Bone marrow (tissue), 2 donors: ENCODE data around the gene CITED4.
"Not testable (repeated sequence)": the region's sequence is repeated elsewhere in the genome, so short reads cannot be mapped to it uniquely, and the experiment has no call there.

ENCODE experiments used
- DNase-seq, 2 donors: peaks; one replicate each; lab custom pipeline; 2025; lab: John Stamatoyannopoulos, UW

Gene CITED4, protein sequence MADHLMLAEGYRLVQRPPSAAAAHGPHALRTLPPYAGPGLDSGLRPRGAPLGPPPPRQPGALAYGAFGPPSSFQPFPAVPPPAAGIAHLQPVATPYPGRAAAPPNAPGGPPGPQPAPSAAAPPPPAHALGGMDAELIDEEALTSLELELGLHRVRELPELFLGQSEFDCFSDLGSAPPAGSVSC

DNA sequence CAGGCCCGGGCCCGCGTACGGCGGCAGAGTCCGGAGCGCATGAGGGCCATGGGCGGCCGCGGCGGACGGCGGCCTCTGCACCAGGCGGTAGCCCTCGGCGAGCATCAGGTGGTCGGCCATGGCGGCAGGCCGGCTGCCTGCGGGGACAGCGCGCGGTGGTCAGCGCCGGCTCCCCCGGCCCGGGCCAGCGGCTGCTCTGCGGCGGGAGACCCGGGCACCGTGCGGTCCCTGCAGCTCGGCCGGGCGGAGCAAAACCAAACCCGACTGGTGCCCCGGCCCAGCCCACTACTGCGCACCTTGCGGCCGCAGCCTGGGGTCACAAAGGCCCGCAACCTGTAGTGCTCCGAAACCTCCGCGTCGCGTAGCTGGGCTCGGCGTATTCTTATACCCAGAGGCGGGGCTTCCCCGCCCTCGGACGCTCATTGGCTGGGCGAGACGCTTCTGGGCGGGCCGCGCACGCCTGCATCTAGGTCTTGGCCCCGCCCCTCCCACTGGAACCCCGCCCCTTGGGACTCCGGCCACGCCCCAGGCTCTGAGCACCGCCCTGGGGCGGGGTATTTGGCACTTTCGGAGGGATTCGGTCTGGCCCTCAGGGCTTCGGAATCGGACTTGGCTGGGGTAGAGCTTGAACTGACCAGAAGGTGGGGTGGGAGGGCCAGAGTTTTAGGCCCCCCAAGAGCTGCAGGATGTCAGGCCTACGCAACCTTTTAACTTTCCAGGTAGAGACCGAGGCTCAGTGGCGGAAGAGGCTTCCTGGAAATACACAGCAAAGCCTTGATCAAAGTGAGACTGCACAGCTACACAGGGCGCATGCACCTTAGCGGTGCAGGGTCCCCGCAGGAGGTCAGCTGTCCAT lies at the start of gene CITED4:
Gene CITED4, minus strand, starts transcription at position 356 of the 856 bp plus-strand sequence. Its CDS starts 236 bp downstream, at position 120.
- peak; percentile 74 to 83 for DNase-seq

DNA sequence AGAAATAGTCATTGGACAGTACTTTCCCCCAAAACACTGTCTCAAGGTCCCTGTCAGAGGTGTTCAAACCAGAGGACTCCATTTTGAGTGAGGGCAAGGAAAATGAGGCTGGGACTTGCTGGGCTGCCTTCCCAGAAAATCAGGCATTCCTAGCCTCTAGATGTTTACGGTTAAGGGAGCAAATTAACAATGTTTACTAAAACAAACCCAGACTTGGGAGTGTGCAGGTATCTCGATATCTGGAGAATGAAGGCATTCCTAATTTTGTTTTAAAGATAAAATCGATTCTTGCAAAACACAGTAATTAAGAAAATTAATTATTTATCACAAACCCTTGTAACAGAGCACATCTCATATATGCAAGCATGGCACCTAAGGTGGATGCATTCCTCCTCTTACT lies 48.9 kb upstream of the CITED4 start:
- DNase-seq, result no peak

DNA sequence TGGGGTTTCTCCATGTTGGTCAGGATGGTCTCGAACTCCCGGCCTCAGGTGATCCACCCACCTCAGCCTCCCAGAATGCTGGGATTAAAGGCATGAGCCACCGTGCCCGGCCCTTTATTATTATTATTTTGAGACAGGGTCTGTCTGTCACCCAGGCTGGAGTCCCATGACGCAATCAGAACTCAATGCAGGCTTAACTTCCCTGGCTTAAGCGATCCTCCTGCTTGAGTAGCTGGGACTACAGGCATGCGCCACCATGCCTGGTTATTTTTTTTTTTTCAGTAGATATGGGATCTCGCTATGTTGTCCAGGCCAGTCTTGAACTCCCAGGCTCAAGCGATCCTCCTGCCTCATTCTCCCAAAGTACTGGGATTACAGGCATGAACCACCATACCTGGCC lies 47.1 kb upstream of the CITED4 start:
- DNase-seq, result no peak

DNA sequence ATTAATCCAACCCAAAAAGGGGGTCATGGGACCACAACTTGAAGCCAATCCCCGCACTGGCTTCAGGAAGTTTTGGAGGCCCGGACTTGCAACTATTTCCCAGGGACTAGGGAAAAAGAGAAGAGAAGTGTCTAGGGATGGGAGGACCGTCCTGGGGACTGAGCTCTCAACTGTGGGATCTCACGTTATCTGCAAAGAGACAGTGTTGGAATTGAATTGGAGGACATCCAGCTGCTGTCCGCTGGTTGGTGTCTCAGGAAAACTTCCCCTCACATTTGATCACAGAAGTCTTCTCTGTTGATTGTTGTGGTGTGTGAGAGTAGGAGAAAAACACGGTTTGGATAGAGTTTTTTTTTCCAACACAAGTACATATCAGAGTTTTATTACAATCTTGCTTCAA lies 46.2 kb upstream of the CITED4 start:
- no peak for DNase-seq

DNA sequence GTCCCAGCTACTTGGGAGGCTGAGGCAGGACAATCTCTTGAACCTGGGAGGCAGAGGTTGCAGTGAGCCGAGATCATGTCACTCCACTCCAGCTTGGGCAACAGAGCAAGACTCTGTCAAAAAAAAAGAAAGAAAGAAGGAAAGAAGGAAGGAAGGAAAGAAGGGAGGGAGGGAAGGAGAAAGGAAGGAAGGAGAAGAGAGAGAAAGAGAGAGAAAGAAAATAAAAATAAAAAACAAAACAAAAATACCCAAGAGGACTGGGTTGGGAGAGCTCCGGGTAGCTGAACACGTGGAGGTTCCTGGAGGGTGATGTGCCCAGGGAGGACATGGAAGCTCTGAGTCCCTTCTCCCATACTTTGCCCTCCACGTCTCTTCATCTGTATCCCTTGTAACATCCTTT lies 45.7 kb upstream of the CITED4 start:
- no peak for DNase-seq

DNA sequence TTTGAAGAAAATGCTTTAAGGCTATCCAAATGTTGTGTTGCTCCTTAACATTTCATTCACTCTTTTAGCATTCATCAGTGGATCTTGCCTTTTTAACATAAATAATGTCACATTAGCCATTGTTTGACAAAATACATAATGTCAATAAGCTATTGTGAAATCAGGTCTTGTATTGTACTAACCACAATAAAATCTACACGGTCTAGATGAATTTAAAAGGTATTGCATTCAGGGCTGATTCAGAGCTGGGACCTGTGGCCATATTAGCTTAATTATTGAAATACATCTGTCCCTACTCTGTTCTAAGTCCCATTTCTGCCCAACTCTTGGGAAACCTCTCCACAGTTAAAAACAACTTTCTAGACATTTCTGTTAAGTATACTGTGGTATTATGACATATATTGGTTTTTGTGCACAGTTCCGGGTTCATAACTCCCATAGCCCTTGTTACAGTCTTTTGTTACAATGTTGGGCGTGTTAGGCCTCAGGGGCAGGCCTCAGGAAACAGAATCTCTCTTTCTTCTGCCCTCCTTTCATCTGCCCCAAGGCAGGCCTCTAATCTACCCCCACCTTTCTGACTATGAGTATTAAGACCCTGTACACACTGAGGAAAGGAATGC lies 44.7 kb upstream of the CITED4 start:
- DNase-seq, result no peak

DNA sequence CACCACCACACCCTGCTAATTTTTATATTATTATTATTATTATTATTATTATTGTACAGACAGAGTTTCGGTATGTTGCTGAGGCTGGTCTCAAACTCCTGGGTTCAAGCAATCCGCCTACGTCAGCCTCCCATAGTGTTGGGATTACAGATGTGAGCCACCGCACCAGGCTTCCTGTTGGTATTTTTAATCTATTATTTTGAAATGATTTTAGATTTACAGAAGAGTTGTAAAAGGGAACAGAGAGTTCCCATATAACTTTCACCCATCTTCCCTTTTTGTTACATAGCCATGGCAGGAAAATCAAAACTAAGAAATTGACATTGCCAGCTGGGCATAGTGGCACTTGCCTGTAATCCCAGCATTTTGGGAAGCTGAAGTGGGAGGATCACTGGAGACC lies 42.9 kb upstream of the CITED4 start:
- no peak for DNase-seq

DNA sequence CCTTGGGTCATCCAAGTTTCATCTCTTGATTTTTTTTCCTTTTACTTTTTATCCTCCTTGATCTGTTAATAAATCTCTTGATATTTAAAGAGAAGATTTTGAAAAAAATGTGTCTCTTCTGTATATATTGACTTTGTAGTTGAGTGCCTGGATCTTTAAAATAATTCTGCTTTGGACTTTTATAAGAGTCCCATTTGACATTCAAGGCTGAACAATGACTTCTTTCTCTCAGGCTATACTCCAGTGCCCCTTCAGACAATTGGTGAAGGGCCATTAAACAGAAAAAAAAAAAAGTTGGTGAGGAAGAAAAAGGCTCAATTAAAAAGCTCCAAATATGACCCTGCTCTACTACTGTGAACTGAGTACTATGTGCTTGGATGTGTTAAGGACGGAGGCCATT lies 40.9 kb upstream of the CITED4 start:
- DNase-seq, result no peak

DNA sequence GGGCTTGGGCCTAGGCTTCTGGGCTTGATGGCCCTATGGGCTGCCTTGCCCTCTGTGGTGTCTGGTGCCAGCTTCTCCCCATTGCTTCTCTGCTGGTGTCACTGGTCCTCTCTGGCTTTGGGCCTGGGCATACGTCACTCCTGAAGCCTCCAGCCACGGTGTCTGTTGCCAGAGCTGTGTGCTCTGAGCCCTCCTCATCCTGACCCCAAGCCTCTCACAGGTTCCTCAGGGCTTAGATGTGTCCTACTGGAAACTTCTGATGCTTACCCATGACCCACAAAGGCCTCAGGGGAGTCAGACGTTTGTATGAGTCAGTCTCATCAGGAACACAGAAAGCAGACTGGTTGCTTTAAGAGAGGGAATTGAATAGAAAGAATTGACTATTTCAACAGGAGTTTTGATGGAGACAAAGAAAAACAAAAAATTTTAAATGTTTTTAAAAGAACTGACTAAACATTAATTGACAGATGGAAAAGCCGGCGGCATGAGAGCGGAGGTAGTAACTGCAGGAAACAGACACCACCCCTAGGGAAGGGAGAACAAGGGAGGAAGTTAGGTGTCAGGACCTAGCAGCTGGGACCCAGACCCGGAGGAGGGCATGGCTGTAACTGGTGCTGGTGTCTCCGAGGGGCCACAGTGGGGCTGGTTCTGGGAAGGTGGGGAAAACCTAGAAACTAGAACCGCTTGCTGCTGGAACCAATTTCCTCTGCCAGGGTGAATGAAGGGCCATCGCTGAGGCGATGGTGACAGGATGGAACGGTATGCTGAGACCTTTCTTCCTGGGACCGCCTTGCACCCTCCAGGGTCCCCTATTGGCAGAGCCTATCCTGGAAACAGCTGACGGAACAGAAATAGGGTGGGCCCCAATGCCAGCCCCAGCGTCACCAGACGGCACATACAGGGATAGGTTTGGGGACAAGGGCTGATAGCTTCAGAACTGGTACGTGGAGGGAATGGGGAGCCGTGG lies 40.0 kb upstream of the CITED4 start:
- no peak for DNase-seq

DNA sequence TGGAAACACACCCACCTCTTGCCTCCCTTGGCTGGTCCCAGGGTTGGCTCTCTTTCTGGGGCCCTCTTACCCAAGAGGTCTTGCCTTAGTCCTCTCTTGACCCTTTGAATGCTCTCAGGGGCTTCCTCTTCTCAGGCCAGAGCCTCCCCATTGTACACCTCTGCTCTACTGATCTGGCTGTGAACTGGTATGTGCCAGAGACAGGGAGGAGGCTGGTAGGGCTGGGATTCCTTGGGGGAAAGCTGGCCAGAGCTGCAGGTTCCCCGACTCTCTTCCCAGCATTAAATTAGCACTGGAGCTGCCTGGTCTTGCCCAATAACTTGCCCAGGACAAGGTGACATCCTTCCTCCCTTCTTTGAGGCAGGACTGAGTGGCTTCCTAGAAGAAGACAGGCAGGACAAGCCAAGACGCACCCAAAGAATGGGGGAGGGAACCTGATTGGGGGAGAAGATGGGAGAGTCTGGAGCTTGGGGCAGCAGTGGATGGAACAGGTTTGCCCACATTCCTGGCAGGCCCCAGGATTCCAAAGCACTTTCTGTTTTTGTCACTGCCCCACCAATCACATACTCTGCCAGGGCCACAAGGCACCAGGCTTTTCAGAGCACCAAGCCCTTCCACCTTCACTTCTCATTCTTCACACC lies 37.2 kb upstream of the CITED4 start:
- no peak for DNase-seq

DNA sequence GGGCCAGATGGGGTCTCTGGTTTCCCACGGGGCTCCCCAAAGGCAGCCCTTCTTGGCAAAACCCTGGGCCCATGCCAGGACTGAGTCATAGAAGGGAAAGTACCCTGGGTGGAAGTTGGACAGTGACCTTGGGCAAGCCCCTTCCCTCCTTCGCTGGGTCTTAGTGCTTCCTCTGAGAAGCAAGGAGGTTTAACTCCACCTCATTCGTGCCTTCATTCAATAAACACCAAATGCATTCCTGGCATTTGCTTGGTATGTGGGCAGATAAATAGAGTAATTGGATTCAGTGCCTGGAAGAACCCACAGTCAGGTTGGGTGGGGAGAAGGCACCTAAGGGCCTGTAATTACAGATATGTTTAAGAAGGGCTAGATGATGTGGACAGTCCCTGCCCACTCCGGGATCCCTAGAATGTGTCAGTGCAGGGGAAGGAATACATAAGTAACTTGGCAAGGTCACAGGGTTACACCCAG lies 36.3 kb upstream of the CITED4 start:
- peak in 1 of 2 donors; percentile 20 for DNase-seq

DNA sequence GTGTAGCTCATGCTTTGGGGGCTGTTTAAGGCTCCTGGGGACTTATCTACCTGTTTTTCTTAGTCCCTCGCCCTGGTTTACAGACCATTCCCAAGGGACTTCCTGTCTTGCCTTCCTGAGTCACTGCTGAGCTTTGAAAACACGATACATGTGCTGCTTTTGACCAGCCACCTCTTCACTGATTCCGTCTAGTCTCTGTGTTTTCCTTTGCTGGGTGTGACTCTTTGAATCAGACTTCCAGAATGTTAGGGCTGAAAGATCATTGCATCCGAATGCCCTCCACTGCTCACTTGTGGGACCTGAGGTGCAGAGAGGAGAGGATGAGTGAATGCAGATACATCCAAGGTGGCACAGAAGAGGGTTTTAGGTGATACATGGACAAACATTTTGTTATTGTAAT lies 35.4 kb upstream of the CITED4 start:
- DNase-seq, result no peak

DNA sequence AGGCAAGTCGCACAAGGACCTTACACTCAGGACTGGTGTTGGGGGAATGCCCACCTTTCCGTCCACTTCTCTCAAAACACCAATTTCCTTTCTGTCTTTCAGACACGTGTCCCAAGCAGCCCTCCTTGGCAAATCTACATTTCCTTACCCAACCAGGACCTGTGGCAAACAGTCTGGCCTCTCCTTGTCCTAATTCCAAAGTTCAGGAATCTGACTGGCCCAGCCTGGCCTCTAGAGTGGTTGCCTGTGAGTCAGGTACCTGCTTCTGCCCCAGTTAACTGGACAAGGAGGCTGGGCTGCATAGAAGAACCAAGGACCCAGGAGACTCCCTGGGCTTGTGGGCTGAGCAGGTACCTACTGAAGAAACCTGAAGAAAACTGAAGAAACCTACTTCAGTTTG lies 34.3 kb upstream of the CITED4 start:
- DNase-seq, result no peak

DNA sequence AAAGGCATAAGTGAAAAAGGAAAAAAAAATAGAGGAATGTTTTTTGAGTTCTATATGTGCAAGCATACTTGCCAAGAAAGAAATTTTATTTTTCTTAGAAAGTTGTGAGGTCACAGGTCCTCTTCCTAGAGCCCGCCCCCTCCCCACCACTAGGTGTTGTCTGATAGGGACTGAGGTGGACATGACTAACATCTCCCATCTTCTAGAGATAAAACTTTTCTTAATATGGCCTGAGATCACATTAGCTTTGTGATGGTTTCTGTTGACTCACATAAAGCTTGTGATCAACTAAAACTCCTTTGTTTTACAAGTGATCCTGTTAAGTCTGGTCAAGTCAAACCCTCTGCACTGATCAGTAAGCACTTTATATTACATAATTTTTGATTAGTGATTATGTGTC lies 33.4 kb upstream of the CITED4 start:
- DNase-seq, result no peak

DNA sequence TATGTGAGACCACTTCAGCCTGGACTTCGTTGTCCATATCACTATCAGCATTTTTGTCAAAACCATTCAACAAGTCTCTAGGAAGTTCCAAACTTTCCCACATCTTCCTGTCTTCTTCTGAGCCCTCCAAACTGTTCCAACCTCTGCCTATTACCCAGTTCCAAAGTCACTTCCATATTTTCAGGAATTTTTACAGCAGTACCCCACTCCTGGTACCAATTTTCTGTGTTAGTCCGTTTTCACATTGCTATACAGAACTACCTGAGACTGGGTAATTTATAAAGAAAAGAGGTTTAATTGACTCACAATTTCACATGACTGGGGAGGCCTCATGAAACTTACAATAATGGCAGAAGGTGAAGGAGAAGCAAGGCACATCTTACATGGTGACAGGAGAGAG lies 32.7 kb upstream of the CITED4 start:
- DNase-seq, result not testable (repeated sequence)

DNA sequence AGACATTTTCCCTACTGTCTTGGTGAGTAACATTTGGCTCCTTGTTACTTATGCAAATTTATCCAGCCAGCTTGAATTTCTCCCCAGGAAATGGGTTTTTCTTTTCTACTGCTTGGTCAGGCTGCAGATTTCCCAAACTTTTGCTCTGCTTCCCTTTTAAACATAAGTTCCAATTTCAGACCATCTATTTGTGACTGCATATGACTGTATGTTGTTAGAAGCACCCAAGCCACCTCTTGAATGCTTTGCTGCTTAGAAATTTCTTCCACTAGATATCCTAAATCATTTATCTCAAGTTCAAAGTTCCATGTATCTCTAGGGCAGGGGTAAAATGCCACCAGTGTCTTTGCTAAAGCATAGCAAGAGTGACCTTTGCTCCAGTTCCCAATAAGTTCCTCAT lies 32.3 kb upstream of the CITED4 start:
- DNase-seq, result no peak

DNA sequence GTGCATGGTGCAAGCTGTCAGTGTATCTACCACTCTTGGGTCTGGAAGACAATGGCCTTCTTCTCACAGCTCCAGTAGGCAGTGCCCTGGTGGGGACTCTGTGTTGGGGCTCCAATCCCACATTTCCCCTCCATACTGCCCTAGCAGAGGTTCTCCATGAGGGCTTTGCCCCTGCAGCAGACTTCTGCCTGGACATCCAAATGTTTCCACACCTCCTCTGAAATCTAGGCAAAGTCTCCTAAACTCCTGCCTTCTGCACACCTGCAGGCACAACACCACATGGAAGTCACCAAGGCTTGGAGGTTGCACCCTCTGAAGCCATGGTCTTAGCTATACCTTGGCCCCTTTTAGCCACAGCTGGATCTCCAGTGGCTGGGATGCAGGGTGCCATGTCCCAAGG lies 31.8 kb upstream of the CITED4 start:
- no peak for DNase-seq

DNA sequence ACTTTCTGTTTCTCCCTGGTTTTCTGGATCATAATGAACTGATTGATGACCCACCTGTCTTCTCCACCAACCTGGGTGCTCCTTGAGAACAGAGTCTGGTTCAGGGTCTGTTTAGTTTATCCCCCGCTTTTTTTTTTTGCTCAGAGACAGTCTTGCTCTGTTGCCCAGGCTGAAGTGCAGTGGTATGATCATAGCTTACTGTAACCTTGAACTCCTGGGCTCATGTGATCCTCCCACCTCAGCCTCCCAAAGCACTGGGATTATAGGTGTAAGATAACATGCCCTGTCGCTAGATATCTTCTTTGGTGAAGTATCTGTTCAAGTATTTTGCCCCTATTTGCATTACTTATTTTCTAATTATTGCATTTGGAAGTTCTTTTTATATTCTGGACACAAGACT lies 30.2 kb upstream of the CITED4 start:
- DNase-seq, result no peak

DNA sequence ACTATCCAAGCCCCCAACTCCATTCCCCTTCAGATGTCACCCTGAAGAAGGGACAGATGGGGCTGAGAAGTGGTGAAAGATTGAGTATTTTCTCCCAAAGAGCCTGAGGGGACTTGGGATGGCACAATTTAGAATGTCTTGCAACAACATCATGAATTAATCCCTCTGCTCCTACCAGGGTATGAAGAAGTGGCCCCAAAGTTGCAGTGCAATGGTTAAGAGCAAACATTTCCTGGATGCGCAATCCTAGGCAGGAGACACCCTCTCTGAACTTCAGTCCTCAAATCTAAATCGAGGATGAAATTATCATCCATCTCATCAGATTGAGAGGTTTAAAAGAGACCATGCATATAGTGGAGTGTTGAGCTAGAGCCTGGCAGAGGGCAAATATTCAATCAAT lies 28.6 kb upstream of the CITED4 start:
- DNase-seq, result no peak

DNA sequence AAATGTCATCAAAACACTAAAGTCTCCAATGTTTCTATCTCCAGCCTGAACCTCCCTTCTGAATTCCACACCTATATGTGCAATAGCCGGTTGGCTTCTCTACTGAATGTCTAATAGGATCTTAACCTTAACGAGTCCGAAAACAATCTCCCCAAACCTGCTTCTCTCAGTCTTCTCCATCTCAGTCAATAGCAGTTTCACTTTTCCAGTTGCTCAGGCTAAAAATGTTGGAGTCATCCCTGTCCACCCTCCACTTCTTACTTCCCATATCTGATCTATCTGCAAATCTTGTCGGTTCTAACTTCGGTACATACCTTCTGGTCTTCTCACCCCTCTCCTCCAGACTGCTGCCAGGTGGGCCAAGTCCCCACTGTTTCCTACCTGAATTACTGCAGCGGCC lies 25.5 kb upstream of the CITED4 start:
- no peak for DNase-seq

DNA sequence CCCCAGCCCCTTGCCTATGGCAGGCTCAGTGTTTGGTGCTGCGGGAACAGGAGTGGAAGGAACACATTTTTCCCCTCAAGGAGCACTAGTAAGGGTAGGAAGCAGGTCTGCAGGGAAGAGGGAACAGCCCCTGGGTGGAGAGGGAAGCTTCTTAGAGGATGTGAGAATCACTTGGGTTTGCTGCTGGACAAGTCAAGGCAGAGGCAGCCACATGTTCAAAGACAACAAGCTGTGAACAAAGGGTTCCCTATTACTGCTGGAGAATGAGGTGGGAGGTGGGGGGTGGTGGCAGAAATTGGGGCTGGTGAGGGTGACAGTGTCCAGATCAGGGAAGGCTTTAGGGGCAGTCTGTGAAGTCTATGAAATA lies 24.8 kb upstream of the CITED4 start:
- no peak for DNase-seq
